HG02973 (cell line): ENCODE data around the gene ESX1.
"Not testable (repeated sequence)": the region's sequence is repeated elsewhere in the genome, so short reads cannot be mapped to it uniquely, and the experiment has no call there.

Experiments used
- ATAC-seq: cut with Tn5 transposase; IDR thresholded peaks from one replicate; pipeline ENCODE4 v1.9.1; 2021; ENCODE audit warnings: moderate library complexity; ENCODE audit not compliant: unreplicated experiment

The ESX1 gene

DNA sequence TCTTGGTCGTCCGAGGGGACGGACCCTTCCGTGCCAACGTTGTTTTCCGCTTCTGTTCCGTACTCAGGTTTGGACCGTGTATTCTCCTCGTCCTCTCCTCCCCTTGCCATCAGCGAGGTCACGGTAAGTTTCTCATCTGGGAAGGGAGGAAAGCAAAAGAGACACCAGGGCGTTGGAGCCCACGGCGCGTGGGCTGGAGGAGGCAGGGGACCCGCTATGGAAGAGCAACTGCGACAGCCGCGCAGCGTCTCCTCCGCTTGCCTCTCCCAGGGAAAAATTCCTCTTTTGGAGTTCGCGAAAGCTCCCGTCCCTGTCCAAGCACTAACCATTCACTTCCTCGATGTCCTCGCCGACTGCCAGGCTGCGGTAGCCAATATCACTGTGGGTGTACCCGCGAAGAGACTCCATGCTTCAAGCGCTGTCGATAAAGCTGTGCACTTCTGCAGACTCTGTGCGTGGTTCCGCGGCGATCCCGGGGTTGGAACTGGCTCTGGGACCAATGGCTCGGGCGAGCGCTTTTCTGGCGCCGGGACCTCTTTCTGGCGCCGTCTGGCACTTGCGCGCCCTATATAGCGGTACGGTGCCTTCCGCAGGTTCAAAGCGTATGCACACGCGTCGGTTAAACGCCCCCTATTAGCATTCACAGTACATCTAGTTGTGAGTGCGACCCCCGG is at the start of gene ESX1:
Gene ESX1 (minus strand): TSS at position 492 of the 674 bp plus-strand sequence. CDS start 84 bp downstream, at position 408.
- no peak for ATAC-seq

DNA sequence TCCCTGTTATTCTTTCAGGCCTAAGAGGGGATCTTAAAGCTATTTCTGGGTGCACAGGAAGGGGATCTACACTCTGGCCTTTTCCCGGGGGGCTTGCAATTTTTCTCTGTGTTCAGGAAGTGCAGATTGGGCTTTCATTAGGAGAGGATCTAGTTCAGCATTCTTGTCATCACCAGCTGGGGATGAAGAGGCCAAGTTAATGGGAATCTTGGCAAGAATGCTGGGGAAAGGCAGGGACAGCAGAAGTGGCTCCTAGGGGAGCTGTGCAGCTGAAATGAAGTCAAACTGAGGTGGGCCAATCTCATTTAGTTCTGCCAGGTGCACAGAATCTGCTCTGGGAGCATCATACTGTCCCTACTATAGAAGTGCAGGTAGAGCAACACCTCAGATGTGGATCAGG is 40.9 kb upstream of the ESX1 start:
- ATAC-seq: no peak

DNA sequence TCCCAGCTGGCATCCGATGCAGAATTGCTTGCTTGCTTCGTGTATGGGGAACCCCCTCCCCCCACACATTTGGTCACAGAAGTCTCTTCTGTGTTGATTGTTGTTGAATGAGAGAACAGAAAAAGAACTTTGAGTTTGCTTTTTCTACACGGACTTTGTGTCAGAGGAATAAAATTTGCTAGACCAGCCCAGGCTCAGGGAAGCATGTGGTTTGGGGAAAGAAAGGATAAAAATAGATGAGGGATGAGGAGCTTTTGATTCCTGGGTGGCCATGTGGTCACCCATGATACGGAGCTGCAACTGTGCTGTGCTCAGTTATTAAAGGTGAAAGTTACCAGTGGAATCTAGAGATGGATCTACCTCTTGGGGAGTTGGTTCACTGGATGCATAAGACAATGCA is 34.2 kb upstream of the ESX1 start:
- no peak for ATAC-seq

DNA sequence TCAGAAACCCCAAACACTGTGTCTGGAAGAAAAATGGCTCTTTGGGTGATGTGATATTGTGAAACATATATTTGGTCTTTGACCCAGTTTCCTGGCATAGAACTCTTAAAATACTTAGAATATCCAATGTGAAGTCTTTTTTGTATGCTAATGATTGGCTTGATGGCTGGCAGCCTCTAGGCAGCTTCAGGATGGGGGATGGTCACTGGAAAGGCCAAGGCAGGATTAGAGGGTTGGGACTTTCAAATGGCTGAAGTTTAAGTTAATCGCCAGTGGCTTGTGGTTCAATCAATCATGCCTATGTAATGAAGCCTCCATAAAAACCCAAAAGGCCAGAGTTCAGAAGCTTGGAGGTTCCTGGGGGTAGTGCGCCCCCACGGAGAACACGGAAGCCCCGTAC is 33.5 kb upstream of the ESX1 start:
- ATAC-seq: no peak

DNA sequence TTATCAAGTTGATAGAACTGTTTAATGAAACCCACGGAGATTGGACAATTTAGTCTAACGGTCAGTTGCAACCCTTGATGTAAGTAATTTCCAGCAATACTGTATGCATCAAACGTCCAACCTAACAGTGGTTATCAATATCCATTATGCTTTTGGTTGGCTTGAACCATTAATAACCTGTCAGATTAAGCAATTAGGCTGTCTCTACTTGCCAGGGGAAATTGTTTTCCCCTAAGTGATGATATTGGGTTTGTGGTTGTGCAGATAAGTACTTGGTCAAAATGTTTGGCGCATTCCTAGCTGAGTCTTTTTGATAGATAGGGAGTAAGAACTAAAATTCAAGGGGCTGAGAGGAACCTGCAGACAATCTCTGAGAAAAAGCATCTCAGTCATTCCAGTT is 30.5 kb upstream of the ESX1 start:
- ATAC-seq: no peak

DNA sequence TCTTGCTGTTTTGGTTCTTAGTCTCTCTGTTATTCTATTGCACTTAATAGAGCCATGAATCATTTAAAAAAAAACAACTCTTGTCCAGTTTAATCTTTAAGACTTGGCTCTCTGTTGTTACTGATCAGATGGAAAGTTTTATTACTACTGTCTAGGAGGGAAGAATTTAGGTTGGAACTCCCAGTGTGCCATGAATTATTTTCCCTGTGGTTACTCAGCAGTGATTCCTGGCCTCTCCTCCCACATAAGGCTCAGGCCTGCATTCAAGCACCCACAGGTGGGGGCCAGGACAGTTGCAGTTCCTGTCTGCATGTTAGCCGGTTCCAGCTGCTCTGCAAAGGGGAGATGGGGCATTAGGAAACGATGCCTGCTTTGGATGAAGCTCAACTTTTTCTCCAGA is 29.8 kb upstream of the ESX1 start:
- no peak for ATAC-seq

DNA sequence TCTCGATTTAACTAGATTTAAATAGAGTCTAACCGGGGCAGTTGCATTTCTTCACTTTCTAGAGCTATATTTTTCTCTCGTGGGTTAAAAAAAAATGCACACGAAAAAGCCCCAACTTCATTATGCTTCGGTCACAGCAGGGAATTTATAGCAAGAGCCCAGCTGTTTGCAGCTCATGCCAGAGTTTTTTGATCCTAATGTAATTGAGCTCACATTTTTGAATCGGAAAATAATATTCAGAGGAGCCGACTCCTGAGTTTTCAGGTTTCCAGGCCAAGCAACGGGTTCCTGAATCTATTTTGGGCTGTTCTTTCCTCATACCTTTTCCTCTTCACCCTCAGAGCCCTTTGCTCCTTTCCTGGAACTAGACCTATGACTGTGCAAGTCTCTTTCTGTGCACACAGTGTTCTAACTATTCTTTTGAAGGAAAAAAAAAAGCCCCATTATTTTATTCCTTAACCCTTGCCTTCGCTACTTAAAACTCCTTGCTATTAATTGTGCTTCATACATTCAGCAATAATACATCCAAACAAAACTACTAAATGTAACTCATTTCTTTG is 27.5 kb upstream of the ESX1 start:
- no peak for ATAC-seq

DNA sequence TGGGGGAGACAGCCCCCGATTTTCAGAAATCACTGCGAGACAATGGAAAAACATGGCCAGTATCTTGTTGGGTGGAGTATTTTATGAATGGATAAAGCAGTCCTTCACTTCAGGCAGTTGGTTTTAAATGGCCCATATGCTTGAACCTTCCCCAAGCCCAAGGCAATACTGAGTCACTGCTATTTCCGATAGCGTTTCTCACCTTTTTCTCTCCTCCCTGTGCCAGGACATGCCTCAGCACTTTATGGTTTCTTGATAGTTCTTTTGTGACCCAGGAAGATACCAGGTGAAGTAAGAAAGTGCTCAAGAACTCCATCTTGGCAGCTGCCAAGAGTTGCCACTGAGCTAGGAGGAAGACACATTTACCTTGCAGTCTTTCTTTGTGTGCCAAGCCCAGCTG is 26.8 kb upstream of the ESX1 start:
- ATAC-seq: no peak

DNA sequence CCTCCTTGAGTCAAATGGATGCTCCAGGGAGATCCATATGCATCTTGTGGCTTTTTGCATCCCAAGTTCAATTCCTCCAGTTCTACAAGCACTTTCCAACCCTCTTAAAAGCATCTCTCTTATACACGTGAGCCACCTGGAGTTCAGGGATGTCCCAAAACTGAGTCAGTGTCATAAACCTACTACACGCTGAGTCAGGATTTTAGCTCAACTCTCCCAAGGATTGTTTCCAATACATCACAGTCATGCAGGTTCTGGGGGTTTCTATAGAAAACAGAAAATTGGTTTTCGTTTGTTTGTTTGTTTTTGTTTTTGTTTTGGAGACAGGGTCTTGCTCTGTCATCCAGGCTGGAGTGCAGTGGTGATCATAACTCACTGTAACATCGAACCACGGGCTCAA is 25.9 kb upstream of the ESX1 start:
- no peak for ATAC-seq

DNA sequence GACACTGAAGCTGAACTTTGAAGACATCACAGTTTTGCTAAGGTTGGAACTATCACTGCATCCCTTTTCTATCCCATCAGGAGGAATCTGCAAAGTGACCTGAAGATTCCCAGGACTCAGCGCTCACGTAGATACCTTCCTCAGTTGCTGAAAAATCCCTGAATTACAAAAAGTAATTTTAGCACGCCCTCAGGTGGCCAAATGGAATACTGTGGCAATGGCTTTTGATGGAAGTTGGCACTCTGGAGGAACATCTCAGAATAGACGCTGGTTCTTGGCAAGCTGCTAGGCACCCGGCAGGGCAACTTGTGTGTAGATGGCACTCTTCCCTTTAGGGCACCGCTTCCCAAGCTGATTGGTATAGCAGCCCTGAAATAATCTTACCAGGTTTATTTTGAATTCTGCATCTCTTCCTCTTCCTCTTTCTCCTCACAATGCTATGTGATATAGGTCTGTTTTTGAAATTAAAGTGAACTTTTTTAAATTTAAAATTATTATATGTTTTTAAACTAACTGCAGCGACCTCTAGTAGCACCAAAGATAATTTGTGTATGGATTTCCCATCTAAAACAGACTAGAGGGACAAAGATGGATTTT is 16.3 kb upstream of the ESX1 start:
- no peak for ATAC-seq

DNA sequence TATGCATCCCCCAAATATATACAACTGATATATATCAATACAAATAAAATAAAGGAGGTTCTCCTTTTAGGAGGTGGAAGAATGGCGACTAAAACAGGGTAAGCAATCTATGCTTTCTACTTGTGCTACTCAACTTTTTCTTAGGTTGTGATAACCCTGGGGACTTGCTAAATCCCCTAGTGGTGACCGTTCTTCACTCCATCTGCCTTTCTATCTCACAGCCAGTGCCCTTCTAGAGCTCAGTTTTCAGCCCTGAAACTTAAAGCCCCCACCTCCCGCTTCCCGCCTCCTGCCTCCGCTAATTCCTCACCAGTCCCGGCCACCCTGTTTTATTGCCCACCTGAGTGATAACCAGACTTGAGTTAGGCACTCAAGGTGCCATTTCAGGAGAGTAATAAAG is 15.5 kb upstream of the ESX1 start:
- ATAC-seq: no peak

DNA sequence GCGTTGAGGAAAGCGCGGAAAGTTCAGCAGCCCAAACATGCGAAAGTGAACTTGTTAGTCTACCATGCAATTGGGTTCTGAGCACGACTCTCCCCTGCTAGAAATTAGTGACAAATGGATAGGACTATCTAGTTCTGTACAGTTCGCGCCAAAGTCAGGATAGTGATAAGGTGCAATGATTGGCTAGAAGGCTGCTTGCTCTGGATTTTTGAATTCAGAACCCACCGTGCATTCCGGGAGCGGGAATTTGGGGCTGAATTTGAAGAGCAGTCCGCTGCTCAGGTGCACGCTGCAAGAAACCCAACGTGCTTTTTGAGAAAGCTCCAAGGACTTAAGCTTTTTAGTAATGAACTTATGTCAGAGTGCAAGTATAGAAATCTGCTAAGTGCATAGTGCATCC is 732 bp upstream of the ESX1 start:
- ATAC-seq: no peak

DNA sequence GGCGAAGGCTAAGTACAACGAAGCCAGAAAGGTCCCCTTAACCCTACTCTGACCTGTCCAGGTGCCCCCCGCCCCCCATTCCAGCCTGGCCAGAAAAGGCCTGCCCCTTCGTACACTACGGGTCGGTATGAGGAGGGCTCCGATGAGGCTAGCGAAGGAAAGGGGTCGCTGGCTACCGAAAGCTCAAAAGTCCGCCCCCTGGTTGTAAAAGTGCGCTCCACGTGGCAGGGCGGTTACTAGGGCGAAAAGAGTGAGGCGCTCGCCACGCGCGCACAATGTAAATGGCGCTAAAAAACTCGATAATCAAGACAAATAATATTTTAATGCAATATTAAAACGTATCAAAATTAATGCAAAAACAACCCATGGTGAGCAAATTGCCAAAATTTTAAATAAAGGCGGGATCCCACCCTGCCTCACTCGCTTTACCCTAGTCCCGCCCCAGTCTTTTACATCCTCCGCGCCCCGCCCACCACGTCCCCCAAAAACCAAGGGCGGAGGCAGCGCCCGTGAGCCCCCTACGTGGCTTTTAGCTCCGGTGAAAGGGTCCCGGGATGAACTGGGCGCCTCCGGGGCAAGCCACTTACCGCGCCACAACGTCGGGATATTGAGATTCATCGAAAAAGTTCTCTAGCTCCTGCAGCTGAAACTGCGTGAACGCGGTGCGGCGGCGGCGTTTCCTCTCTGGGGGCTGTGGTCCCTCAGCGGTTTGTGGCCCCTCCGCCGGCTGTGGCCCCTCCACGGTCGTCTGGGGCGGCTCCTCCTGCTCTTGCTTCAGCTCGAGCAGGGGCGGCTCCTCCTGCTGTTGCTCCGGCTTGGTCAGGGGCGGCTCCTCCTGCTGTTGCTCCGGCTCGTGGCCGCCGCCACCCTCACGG is 929 bp downstream of the ESX1 start:
- ATAC-seq: no peak

DNA sequence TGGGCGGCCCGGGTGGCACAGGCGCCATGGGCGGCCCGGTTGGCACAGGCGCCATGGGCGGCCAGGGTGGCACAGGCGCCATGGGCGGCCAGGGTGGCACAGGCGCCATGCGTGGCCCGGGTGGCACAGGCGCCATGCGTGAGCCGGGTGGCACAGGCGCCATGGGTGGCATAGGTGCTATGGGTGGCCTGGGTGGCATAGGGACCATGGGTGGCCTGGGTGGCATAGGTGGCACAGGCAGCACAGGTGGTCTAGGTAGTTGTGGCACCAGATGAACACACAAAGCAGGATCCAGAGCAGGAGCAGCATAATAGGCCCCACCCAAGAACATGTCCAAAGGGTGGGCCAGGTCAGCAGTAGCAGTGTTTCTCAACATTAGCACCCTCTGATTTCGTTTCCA is 4.3 kb downstream of the ESX1 start:
- ATAC-seq: no peak

DNA sequence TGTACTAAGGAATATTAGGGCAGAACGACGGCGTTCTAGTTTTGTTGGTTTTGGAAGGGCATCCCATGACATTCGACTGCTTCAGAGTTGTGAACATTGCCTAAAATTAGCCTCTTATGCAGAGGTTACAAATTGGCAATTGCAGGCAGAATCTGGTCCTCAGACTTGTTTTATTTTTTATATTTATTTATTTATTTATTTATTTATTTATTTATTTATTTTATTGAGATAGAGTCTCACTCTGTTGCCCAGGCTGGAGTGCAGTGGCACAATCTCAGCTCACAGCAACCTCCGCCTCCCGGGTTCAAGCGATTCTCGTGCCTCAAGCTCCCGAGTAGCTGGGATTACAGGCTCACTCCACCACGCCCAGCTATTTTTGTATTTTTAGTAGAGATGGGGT is 24.7 kb downstream of the ESX1 start:
- ATAC-seq: not testable (repeated sequence)

DNA sequence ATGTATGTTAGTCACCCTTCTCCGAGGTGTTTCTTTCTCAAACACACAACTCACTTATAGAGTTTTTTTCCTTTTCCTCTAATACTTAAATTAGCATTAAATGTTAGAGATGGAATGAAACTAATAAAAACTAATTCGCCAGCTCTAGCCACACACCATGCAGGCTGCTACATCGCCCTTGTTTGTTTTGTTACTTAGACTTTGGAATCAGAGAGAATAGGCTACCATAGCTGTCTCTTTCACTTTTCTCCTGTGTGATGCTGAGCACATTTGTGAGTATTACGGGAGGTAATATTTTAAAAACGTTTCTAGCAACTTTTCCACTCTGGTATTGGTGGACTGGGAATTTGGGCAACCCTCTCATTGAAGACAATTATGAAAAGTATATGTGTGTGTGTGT is 43.5 kb downstream of the ESX1 start:
- no peak for ATAC-seq

DNA sequence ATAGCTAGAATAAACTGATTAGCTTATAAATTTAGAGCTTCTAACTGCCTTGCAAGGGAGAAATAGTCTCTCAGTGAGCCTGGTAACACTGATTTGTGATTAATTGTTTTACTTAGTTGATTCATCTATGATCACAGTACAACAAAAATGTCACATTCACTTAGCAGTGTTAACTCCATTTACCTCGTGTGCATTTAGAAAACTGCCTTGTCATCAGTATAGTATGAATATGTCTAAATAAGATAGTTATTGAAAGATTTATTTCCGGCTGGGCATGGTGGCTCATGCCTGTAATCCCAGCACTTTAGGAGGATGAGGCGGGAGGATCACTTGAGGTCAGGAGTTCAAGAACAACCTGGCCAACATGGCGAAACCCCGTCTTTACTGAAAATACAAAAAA is 49.2 kb downstream of the ESX1 start:
- no peak for ATAC-seq
